ENCODE results near the gene VARS2. TPM values are rescaled to one million over a fixed set of nuclear protein-coding genes. Genes with fewer than 3 reads are reported as not detected.
A peak's percentile ranks its signal among the peaks of the same experiment; 100 is the strongest.

Gene VARS2
- total and polyA plus RNA-seq, 9 of the 15 experiments (the other 6 are each of a cell fraction or from before 2014, with no cell fraction given): 1.6 to 53.6 (median 29.9) TPM

DNA sequence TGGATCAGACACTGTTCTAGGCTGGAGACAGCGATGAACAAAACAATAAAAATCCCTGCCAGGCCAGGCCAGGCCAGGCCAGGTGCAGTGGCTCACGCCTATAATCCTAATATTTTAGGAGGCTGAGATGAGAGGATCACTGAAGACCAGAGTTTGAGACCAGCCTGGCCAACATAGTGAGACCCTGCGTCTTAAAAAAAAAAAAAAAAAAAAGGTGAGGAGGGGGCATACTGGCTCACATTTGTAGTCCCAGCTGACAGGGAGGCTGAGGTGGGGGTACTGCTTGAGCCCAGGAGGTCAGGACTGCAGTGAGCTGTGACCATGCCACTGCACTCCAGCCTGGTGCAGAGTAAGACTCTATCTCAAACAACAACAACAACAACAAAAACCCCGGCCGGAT lies 31.2 kb downstream of the VARS2 start:
- DNase-seq (ENCODE audit: extremely low read depth in 1 of 4, low spot score in 3 of 4) (no peak), FAIRE-seq (no peak), ATAC-seq (no peak)
- intact Hi-C loops (cut with micrococcal nuclease) (no loop called here), in situ Hi-C loops (cut with MboI) (no loop called here)
- Histone ChIP-seq H3K36me3 (ENCODE audit: control insufficient read depth, insufficient read depth, low read length) (no peaks in the 10 kb centered on the region), H2AFZ (ENCODE audit: low read depth, low read length) (no peak overlapping the region), H3K4me3 (no peak overlapping the region), H3K79me2 (ENCODE audit: control insufficient read depth, insufficient read depth, low read length) (no peaks in the 10 kb centered on the region), H3K9ac (ENCODE audit: insufficient read depth in 1 of 2, low read depth in 2 of 2, low read length in 2 of 2) (no peak overlapping the region), H3K4me2 (ENCODE audit: insufficient read depth, low read length) (no peak overlapping the region), H3K9me3 (replicated peaks; ENCODE audit: control insufficient read depth, insufficient read depth, low read depth, low read length) (no peaks in the 10 kb centered on the region), H3K4me1 (replicated peaks in 1 of 2; ENCODE audit: control insufficient read depth in 2 of 2, insufficient read depth in 2 of 2, low read length in 2 of 2) (peaks cover 8% of the 10 kb centered on the region in 2 experiments), H3K27ac (ENCODE audit: extremely low read depth, low read depth, low read length) (no peak overlapping the region), H3K9me1 (ENCODE audit: control insufficient read depth, insufficient read depth, low read length) (no peaks in the 10 kb centered on the region), H3K27me3 (ENCODE audit: control insufficient read depth in 2 of 2, insufficient read depth in 2 of 2, low read length in 2 of 2) (peaks cover 24 to 65% of the 10 kb centered on the region in 2 experiments), H4K20me1 (replicated peaks; ENCODE audit: control insufficient read depth, insufficient read depth, low read length) (peaks cover 5% of the 10 kb centered on the region; the same call in 1 of the 2 replicates)
- WGBS (ENCODE audit: insufficient coverage, low coverage, missing lambda C conversion rate): 2% methylated on average over 4 of the region's 5 CpGs
- TF ChIP-seq ZNF121 (CRISPR knock-in tag; conservative IDR thresholded peaks at IDR 0.05) (peak; percentile 80), RCOR1 (IDR thresholded peaks at IDR 0.05; ENCODE audit: borderline replicate concordance in 1 of 2, low read depth in 2 of 2, low read length in 2 of 2) (no peak)
- POLR2A ChIA-PET: interaction anchor here (0.7 to 1.2 kb wide), 3 partner anchors 9 to 193 kb away, joined by 3 to 5 read pairs (median 3); no protein-coding TSS in a partner anchor
- no TSS peak for BruUV-seq (replicated peaks)
- CTCF ChIA-PET (ENCODE audit: low intra/inter-chr PET ratio): no interaction called here

DNA sequence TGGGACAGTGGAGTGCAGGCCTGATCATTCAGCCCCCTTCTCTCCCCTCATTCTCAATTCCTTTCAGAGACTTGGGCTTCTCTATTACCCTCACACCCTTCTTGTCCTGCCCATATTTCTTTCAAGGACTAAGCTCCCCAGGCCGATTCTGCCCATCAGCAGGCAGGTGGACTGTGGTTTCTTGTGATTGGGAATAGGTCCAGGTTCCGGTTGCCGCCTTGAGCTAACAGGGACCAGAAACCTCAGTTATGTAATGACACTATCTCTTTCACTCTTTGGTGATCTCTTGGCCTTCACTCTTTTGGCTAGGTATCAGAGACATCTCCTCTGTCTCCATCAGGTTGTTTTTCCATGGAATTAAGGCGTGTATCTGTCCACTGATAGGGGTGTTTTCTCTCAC lies 33.2 kb downstream of the VARS2 start:
- FAIRE-seq: no peak
- intact Hi-C loops (cut with micrococcal nuclease): no loop called here
- 4% methylated on average over 4 of the region's 4 CpGs for WGBS (ENCODE audit: insufficient coverage, low coverage, missing lambda C conversion rate)
- TF ChIP-seq MEIS2 (IDR thresholded peaks at IDR 0.05; ENCODE audit: partially characterized antibody) (no peak), TAF9B (IDR thresholded peaks at IDR 0.05; ENCODE audit: partially characterized antibody) (no peak), DNMT1 (IDR thresholded peaks at IDR 0.05) (no peak), HLTF (IDR thresholded peaks at IDR 0.05) (no peak), NFXL1 (CRISPR knock-in tag; IDR thresholded peaks at IDR 0.05) (no peak), CBX5 (IDR thresholded peaks at IDR 0.05; ENCODE audit: borderline replicate concordance, low read depth) (no peak), NUFIP1 (IDR thresholded peaks at IDR 0.05; ENCODE audit: partially characterized antibody) (no peak)
- TF ChIP-seq, protein P1, sequence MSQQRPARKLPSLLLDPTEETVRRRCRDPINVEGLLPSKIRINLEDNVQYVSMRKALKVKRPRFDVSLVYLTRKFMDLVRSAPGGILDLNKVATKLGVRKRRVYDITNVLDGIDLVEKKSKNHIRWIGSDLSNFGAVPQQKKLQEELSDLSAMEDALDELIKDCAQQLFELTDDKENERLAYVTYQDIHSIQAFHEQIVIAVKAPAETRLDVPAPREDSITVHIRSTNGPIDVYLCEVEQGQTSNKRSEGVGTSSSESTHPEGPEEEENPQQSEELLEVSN (IDR thresholded peaks at IDR 0.05; ENCODE audit: borderline replicate concordance in 1 of 2, extremely low read depth in 1 of 2, insufficient read depth in 1 of 2, insufficient read length in 1 of 2, low read depth in 1 of 2, low read length in 1 of 2, poor library complexity in 1 of 2, severe bottlenecking in 1 of 2): no peak
- TF ChIP-seq, protein P2, sequence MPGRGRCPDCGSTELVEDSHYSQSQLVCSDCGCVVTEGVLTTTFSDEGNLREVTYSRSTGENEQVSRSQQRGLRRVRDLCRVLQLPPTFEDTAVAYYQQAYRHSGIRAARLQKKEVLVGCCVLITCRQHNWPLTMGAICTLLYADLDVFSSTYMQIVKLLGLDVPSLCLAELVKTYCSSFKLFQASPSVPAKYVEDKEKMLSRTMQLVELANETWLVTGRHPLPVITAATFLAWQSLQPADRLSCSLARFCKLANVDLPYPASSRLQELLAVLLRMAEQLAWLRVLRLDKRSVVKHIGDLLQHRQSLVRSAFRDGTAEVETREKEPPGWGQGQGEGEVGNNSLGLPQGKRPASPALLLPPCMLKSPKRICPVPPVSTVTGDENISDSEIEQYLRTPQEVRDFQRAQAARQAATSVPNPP (IDR thresholded peaks at IDR 0.05; ENCODE audit: borderline replicate concordance, insufficient read depth, insufficient read length): no peak
- TF ChIP-seq, protein P3, sequence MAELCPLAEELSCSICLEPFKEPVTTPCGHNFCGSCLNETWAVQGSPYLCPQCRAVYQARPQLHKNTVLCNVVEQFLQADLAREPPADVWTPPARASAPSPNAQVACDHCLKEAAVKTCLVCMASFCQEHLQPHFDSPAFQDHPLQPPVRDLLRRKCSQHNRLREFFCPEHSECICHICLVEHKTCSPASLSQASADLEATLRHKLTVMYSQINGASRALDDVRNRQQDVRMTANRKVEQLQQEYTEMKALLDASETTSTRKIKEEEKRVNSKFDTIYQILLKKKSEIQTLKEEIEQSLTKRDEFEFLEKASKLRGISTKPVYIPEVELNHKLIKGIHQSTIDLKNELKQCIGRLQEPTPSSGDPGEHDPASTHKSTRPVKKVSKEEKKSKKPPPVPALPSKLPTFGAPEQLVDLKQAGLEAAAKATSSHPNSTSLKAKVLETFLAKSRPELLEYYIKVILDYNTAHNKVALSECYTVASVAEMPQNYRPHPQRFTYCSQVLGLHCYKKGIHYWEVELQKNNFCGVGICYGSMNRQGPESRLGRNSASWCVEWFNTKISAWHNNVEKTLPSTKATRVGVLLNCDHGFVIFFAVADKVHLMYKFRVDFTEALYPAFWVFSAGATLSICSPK (IDR thresholded peaks at IDR 0.05; ENCODE audit: borderline replicate concordance): no peak

More for the DNA sequence above, 33.2 kb downstream of the VARS2 start:
- BruUV-seq (replicated peaks): no TSS peak
- Histone ChIP-seq H3K79me2 (ENCODE audit: control insufficient read depth, insufficient read depth, low read length) (no peaks in the 10 kb centered on the region), H4K20me1 (replicated peaks; ENCODE audit: control insufficient read depth, insufficient read depth, low read length) (no peaks in the 10 kb centered on the region; the same call in 1 of the 2 replicates), H3K36me3 (ENCODE audit: control insufficient read depth, insufficient read depth, low read length) (no peaks in the 10 kb centered on the region), H3K9me3 (replicated peaks; ENCODE audit: control insufficient read depth, insufficient read depth, low read depth, low read length) (no peaks in the 10 kb centered on the region), H3K4me2 (ENCODE audit: insufficient read depth, low read length) (no peak overlapping the region), H3K9me1 (ENCODE audit: control insufficient read depth, insufficient read depth, low read length) (no peaks in the 10 kb centered on the region), H2AFZ (ENCODE audit: low read depth, low read length) (no peak overlapping the region), H3K27me3 (ENCODE audit: control insufficient read depth in 2 of 2, insufficient read depth in 2 of 2, low read length in 2 of 2) (peaks cover 17 to 62% of the 10 kb centered on the region in 2 experiments), H3K4me1 (replicated peaks in 1 of 2; ENCODE audit: control insufficient read depth in 2 of 2, insufficient read depth in 2 of 2, low read length in 2 of 2) (no peaks in the 10 kb centered on the region; a peak in 1 of 5 replicates), H3K9ac (ENCODE audit: insufficient read depth in 1 of 2, low read depth in 2 of 2, low read length in 2 of 2) (no peak overlapping the region), H3K4me3 (no peak overlapping the region), H3K27ac (ENCODE audit: extremely low read depth, low read depth, low read length) (no peak overlapping the region)
- in situ Hi-C loops (cut with MboI): no loop called here
- ChIA-PET CTCF (ENCODE audit: low intra/inter-chr PET ratio) (interaction anchor here (0.8 kb wide), 1 partner anchor 29 kb away, joined by 3 read pairs; no protein-coding TSS in a partner anchor), POLR2A (no interaction called here)
- DNase-seq (ENCODE audit: extremely low read depth in 1 of 4, low spot score in 3 of 4): no peak
- no peak for ATAC-seq

Measured in K562 (cell line).